Endodermal cell (in vitro differentiated cells): ENCODE data around the gene DNAJA3. TPM values are rescaled to one million over a fixed set of nuclear protein-coding genes. Genes with fewer than 3 reads are reported as not detected.
A peak's percentile ranks its signal among the peaks of the same experiment; 100 is the strongest.

Source experiments
- DNase-seq: peaks from one replicate; pipeline ENCODE4 v3.0.0-alpha.2; 2017
- H3K27ac ChIP-seq: 2 replicates; pipeline ENCODE4 v1.5.1; 2013; ENCODE audit warnings: mild to moderate bottlenecking, low read depth, low read length, moderate library complexity
- H3K27me3 ChIP-seq: 2 replicates; pipeline ENCODE4 v1.6.1; 2013; ENCODE audit warnings: mild to moderate bottlenecking, low read length, moderate library complexity; ENCODE audit not compliant: insufficient read depth, control insufficient read depth, poor library complexity, severe bottlenecking
- H3K36me3 ChIP-seq: 2 replicates; pipeline ENCODE4 v1.7.0; 2013; ENCODE audit warnings: mild to moderate bottlenecking, low read length, moderate library complexity; ENCODE audit not compliant: control insufficient read depth, insufficient read depth
- H3K4me1 ChIP-seq: one replicate; pipeline ENCODE4 v1.7.0; 2013; ENCODE audit warnings: low read length; ENCODE audit not compliant: control insufficient read depth, insufficient read depth
- H3K4me3 ChIP-seq: 2 replicates; pipeline ENCODE4 v1.5.1; 2013; ENCODE audit warnings: mild to moderate bottlenecking, low read length, moderate library complexity
- H3K9ac ChIP-seq: 2 replicates; pipeline ENCODE4 v1.6.1; 2013; ENCODE audit warnings: mild to moderate bottlenecking, low read length, moderate library complexity; ENCODE audit not compliant: poor library complexity, severe bottlenecking; ENCODE audit errors: extremely low read depth
- H3K9me3 ChIP-seq: 2 replicates; pipeline ENCODE4 v1.6.1; 2013; ENCODE audit warnings: mild to moderate bottlenecking, low read length, moderate library complexity; ENCODE audit not compliant: control insufficient read depth
- H3K27ac Mint-ChIP-seq: 2 replicates; pipeline ENCODE4 v1.8.0; 2020; ENCODE audit warnings: mixed read lengths
- H3K27me3 Mint-ChIP-seq: 2 replicates; pipeline ENCODE4 v1.8.0; 2021; ENCODE audit warnings: mild to moderate bottlenecking, mixed read lengths; ENCODE audit not compliant: insufficient read depth
- H3K36me3 Mint-ChIP-seq: 2 replicates; pipeline ENCODE4 v1.8.0; 2020; ENCODE audit warnings: low read depth, mixed read lengths
- H3K4me1 Mint-ChIP-seq: 2 replicates; pipeline ENCODE4 v1.8.0; 2020; ENCODE audit warnings: mixed read lengths
- H3K4me3 Mint-ChIP-seq: 2 replicates; pipeline ENCODE4 v1.8.0; 2020; ENCODE audit warnings: mild to moderate bottlenecking, moderate library complexity, mixed read lengths
- H3K9me3 Mint-ChIP-seq: 2 replicates; pipeline ENCODE4 v1.8.0; 2020; ENCODE audit warnings: mild to moderate bottlenecking, mixed read lengths
- WGBS, 2 experiments: methylation state at CpG; one replicate each; pipeline versions ENCODE4 v1.1.5 to v1.1.7; 2013; ENCODE audit warnings: missing lambda C conversion rate in 2 of 2, mixed read lengths in 1 of 2; ENCODE audit not compliant: insufficient coverage in 1 of 2, insufficient read length in 1 of 2; 5-methylcytosine and 5-hydroxymethylcytosine counted together
- total RNA-seq, 2 donors: library from RNA; stranded (reverse); fragmentation: NEBNext Ultra II Directional in 1 of 2; extraction: Animal tissue kit (Norgen Biotek cat#: 25700) in 1 of 2; gene quantifications; 2 replicates in 1 of 2; 3 replicates in 1 of 2; pipeline ENCODE4 v1.2.1, GENCODE V29; 2021
- TF ChIP-seq, protein P1 (sequence below): fragments of 200-600 bp; sonication (generic); conservative IDR thresholded peaks from 2 replicates; pipeline ENCODE4 v1.5.0; 2021; ENCODE audit warnings: antibody characterized with exemption, mild to moderate bottlenecking

DNAJA3 gene
- total RNA-seq, 2 donors from 2014 or later = 37.4 to 38.5 TPM

DNA sequence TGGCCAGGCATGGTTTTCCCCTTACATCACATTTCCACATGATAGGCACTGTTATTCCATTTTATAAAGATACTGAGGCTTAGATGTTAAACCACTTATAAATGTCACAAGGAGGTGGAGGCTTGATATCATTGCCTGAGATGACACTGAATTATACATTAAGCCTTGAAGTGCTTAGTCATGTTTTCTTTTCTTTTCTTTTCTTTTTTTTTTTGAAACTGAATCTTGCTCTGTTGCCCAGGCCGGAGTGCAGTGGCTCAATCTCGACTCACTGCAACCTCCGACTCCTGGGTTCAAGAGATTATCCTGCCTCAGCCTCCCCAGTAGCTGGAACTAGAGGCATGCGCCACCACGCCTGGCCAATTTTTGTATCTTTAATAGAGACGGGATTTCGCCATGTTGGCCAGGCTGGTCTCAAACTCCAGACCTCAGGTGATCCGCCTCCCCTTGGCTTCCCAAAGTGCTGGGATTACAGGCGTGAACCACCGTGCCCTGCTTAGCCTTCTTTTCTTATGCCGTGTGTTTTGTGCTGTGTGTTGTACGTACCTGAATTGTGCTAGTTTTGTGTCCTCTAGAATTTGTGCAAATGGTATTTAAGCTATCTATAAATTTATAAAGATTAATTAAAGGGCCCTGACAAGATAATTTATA, 1.2 kb downstream of the DNAJA3 start:
- TF ChIP-seq, protein P1, sequence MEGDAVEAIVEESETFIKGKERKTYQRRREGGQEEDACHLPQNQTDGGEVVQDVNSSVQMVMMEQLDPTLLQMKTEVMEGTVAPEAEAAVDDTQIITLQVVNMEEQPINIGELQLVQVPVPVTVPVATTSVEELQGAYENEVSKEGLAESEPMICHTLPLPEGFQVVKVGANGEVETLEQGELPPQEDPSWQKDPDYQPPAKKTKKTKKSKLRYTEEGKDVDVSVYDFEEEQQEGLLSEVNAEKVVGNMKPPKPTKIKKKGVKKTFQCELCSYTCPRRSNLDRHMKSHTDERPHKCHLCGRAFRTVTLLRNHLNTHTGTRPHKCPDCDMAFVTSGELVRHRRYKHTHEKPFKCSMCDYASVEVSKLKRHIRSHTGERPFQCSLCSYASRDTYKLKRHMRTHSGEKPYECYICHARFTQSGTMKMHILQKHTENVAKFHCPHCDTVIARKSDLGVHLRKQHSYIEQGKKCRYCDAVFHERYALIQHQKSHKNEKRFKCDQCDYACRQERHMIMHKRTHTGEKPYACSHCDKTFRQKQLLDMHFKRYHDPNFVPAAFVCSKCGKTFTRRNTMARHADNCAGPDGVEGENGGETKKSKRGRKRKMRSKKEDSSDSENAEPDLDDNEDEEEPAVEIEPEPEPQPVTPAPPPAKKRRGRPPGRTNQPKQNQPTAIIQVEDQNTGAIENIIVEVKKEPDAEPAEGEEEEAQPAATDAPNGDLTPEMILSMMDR = no peak
- Histone ChIP-seq H3K27ac (no peak overlapping the region), H3K27me3 (no peaks in the 10 kb centered on the region), H3K9me3 (no peaks in the 10 kb centered on the region), H3K9ac (peak overlapping the region; percentile 88), H3K4me3 (peak overlapping the region; percentile 99), H3K4me1 (no peaks in the 10 kb centered on the region), H3K36me3 (peaks cover 10% of the 10 kb centered on the region)
- DNase-seq = no peak
- Mint-ChIP-seq H3K36me3 (peaks cover 23% of the 10 kb centered on the region), H3K4me3 (peak overlapping the region; percentile 90), H3K4me1 (peaks cover 7% of the 10 kb centered on the region), H3K27me3 (no peaks in the 10 kb centered on the region), H3K27ac (peak overlapping the region; percentile 93), H3K9me3 (no peaks in the 10 kb centered on the region)
- 95 to 98% methylated on average over 9 to 10 of the region's 12 CpGs for WGBS, 2 experiments

DNA sequence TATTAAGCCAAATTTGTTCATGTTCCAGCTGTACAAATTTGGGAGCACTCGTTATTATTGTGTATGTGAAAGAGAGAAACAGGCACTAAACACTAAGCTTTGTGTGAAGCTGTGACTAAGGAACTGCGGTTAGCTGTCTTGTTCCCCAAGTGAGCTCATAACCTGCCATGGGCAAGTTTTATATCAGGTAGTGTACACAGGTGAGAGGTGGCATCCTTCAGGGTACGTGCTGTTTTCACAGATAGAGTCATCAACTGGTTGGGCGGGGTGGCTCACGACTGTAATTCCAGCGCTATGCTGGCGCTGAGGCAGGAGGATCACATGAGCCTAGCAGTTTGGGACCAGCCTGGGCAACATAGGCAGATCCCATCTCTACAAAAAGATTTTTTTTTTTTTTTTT, 2.8 kb downstream of the DNAJA3 start:
- Mint-ChIP-seq H3K27ac (no peak overlapping the region), H3K4me1 (peaks cover 10% of the 10 kb centered on the region), H3K9me3 (no peaks in the 10 kb centered on the region), H3K4me3 (no peak overlapping the region), H3K27me3 (no peaks in the 10 kb centered on the region), H3K36me3 (peaks cover 29% of the 10 kb centered on the region)
- no peaks in the 10 kb centered on the region for H3K4me1 ChIP-seq
- 96 to 100% methylated on average over 6 to 7 of the region's 7 CpGs for WGBS, 2 experiments
- no peaks in the 10 kb centered on the region for H3K9me3 ChIP-seq
- no peak overlapping the region for H3K27ac ChIP-seq
- H3K36me3 ChIP-seq = peaks cover 13% of the 10 kb centered on the region
- TF ChIP-seq, protein P1 = no peak
- no peaks in the 10 kb centered on the region for H3K27me3 ChIP-seq
- no peak overlapping the region for H3K4me3 ChIP-seq
- DNase-seq = no peak
- no peak overlapping the region for H3K9ac ChIP-seq

DNA sequence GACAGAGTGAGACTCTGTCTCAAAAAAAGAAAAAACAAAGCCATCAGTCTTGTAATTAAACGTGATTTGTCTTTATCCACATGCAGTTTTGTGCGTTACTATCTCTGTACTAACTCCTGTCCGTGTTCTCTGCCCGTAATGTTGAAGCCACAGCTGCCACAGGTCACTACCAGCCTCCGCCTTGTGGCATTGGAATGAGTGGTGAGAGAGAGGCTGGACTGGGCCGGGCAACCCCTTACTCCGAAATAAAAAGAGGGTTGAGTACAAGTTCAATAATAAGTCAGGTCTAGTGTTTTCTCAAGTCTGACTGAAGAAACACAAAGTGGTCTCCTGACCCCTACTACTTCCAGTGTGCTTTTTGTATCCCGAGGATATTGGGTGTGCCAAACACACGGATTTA, 5.4 kb downstream of the DNAJA3 start:
- Mint-ChIP-seq H3K4me3 (no peak overlapping the region), H3K9me3 (no peaks in the 10 kb centered on the region), H3K27ac (no peak overlapping the region), H3K36me3 (peaks cover 43% of the 10 kb centered on the region), H3K4me1 (peaks cover 18% of the 10 kb centered on the region), H3K27me3 (no peaks in the 10 kb centered on the region)
- Histone ChIP-seq H3K27me3 (no peaks in the 10 kb centered on the region), H3K9ac (no peak overlapping the region), H3K27ac (no peak overlapping the region), H3K4me1 (no peaks in the 10 kb centered on the region), H3K9me3 (no peaks in the 10 kb centered on the region), H3K36me3 (peaks cover 32% of the 10 kb centered on the region), H3K4me3 (no peak overlapping the region)
- TF ChIP-seq, protein P1 = no peak
- 92 to 97% methylated on average over 9 of the region's 9 CpGs for WGBS, 2 experiments
- no peak for DNase-seq
